GM19324 (cell line): ENCODE results near the gene CUEDC1.

ENCODE experiments used
- ATAC-seq: cut with Tn5 transposase; IDR thresholded peaks from one replicate; pipeline ENCODE4 v1.9.1; 2021; ENCODE audit warnings: mild to moderate bottlenecking, moderate library complexity; ENCODE audit not compliant: unreplicated experiment, low FRiP score

The CUEDC1 gene

DNA sequence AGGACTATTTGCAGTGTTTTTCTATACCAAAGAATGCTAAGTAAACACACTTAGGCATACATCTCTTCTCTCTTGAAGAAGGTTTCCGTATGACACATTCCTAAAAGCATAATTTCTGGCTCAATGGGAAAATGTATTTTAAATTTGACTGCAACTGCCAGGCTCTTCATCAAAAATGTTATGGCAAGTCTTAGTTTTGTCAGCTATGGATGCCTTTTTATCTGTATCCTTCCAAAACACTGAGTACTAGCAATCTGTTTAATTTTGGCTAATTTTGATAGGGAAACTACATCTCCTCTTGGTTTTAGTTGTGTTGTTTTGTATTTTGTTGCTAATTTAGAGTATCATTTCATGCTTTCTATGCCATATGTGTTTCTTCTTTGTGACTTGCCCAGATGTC, 140.8 kb downstream of the CUEDC1 start:
- ATAC-seq = no peak

GRCh38 chr17:57811638-57812280, 143.5 kb downstream of the CUEDC1 start:
- ATAC-seq = no peak
